CD14-positive monocyte (primary cell): ENCODE measurements around the gene WWC1. TPM values are rescaled to one million over a fixed set of nuclear protein-coding genes. Genes with fewer than 3 reads are reported as not detected.

Experiments
- DNase-seq, 3 donors: peaks; one replicate each; pipeline ENCODE4 v3.0.0-alpha.2; 2011 to 2022
- H2AFZ ChIP-seq: 2 replicates; pipeline ENCODE4 v1.6.0; 2012; ENCODE audit warnings: mild to moderate bottlenecking, low read depth, low read length, inconsistent platforms; ENCODE audit not compliant: insufficient read depth, poor library complexity, severe bottlenecking
- H3K27ac ChIP-seq, 2 donors: 1 replicate in 1 of 2; 2 replicates in 1 of 2; pipeline ENCODE4 v1.5.1; 2012 to 2013; ENCODE audit warnings: low read length in 2 of 2, control low read depth in 1 of 2, inconsistent platforms in 1 of 2, low read depth in 1 of 2, mild to moderate bottlenecking in 1 of 2
- H3K27me3 ChIP-seq, 2 donors: one replicate each; pipeline versions ENCODE4 v1.6.0 to v1.6.1; 2011 to 2013; ENCODE audit warnings: low read length in 2 of 2; ENCODE audit not compliant: control insufficient read depth in 2 of 2, insufficient read depth in 2 of 2
- H3K36me3 ChIP-seq, 2 donors: replicated peaks in 1 of 2; 1 replicate in 1 of 2; 2 replicates in 1 of 2; pipeline versions ENCODE4 v1.5.1 to v1.6.1; 2012 to 2013; ENCODE audit warnings: low read length in 2 of 2, control low read depth in 1 of 2, inconsistent platforms in 1 of 2, mild to moderate bottlenecking in 1 of 2; ENCODE audit not compliant: insufficient read depth in 2 of 2, control insufficient read depth in 1 of 2
- H3K4me1 ChIP-seq, 2 donors: 1 replicate in 1 of 2; 2 replicates in 1 of 2; pipeline versions ENCODE4 v1.5.1 to v1.6.1; 2012 to 2013; ENCODE audit warnings: low read length in 2 of 2, control low read depth in 1 of 2, inconsistent platforms in 1 of 2, mild to moderate bottlenecking in 1 of 2, moderate library complexity in 1 of 2; ENCODE audit not compliant: insufficient read depth in 2 of 2, control insufficient read depth in 1 of 2
- H3K4me2 ChIP-seq: replicated peaks from 2 replicates; pipeline ENCODE3; 2012; ENCODE audit warnings: low read length, moderate library complexity, mild to moderate bottlenecking; ENCODE audit not compliant: poor library complexity, severe bottlenecking; ENCODE audit errors: extremely low read depth
- H3K4me3 ChIP-seq, 3 experiments: fragments of 200-600 bp in 1 of 3; sonication (generic) in 1 of 3; replicated peaks in 1 of 3; 1 replicate in 2 of 3; 2 replicates in 1 of 3; pipeline ENCODE4 v1.5.1; 2011 to 2013; ENCODE audit warnings: low read length in 3 of 3, mild to moderate bottlenecking in 3 of 3, control low read depth in 2 of 3, low read depth in 2 of 3, inconsistent platforms in 1 of 3, moderate library complexity in 1 of 3
- H3K79me2 ChIP-seq: 2 replicates; pipeline ENCODE4 v1.6.0; 2012; ENCODE audit warnings: mild to moderate bottlenecking, control low read depth, inconsistent platforms, low read length, moderate library complexity; ENCODE audit not compliant: insufficient read depth
- H3K9ac ChIP-seq: 2 replicates; pipeline ENCODE4 v1.6.0; 2017; ENCODE audit warnings: low read length, mild to moderate bottlenecking; ENCODE audit not compliant: insufficient read depth, poor library complexity, severe bottlenecking
- H3K9me3 ChIP-seq, 2 donors: replicated peaks in 1 of 2; 1 replicate in 1 of 2; 2 replicates in 1 of 2; pipeline versions ENCODE4 v1.5.1 to v1.6.1; 2012 to 2013; ENCODE audit warnings: low read length in 2 of 2, control low read depth in 1 of 2; ENCODE audit not compliant: control insufficient read depth in 1 of 2, insufficient read depth in 1 of 2
- H4K20me1 ChIP-seq: 2 replicates; pipeline ENCODE4 v1.6.0; 2012; ENCODE audit warnings: mild to moderate bottlenecking, low read length, control low read depth, moderate library complexity; ENCODE audit not compliant: insufficient read depth
- H3K27ac Mint-ChIP-seq, 7 donors: one replicate each; pipeline ENCODE4 v1.8.0; 2020; ENCODE audit warnings: mild to moderate bottlenecking in 7 of 7, mixed read lengths in 7 of 7, moderate library complexity in 6 of 7, inconsistent platforms in 2 of 7
- H3K27me3 Mint-ChIP-seq, 3 donors: one replicate each; pipeline ENCODE4 v1.8.0; 2021 to 2022; ENCODE audit warnings: low read depth in 3 of 3, mild to moderate bottlenecking in 3 of 3, mixed read lengths in 3 of 3, moderate library complexity in 3 of 3, inconsistent platforms in 1 of 3
- H3K36me3 Mint-ChIP-seq, 2 donors: one replicate each; pipeline ENCODE4 v1.8.0; 2020; ENCODE audit warnings: mixed read lengths in 2 of 2, inconsistent platforms in 1 of 2, mild to moderate bottlenecking in 1 of 2
- H3K4me1 Mint-ChIP-seq: one replicate; pipeline ENCODE4 v1.8.0; 2020; ENCODE audit warnings: mild to moderate bottlenecking, mixed read lengths
- H3K4me3 Mint-ChIP-seq, 2 donors: one replicate each; pipeline ENCODE4 v1.8.0; 2020; ENCODE audit warnings: mild to moderate bottlenecking in 2 of 2, mixed read lengths in 2 of 2, moderate library complexity in 1 of 2
- H3K9me3 Mint-ChIP-seq, 7 donors: one replicate each; pipeline ENCODE4 v1.8.0; 2020 to 2022; ENCODE audit warnings: mixed read lengths in 7 of 7, mild to moderate bottlenecking in 6 of 7, moderate library complexity in 6 of 7, inconsistent platforms in 2 of 7
- WGBS: methylation state at CpG from one replicate; pipeline ENCODE4 v1.1.5; 2013; ENCODE audit warnings: missing lambda C conversion rate; ENCODE audit not compliant: insufficient coverage; 5-methylcytosine and 5-hydroxymethylcytosine counted together
- intact Hi-C, 2 donors: fragments of 100-400 bp; cut with micrococcal nuclease; formaldehyde crosslinking; loops; one replicate each; pipeline versions ENCODE4 v1.15.0 to v1.15.1; 2023
- polyA plus RNA-seq, 3 donors: library from polyadenylated mRNA; depleted of rRNA in 1 of 3; unstranded in 2 of 3; stranded (reverse) in 1 of 3; fragments of 300-500 nt in 2 of 3; fragments of >200 nt in 1 of 3; fragmentation: Illumina TruSeq in 2 of 3; gene quantifications; 1 replicate in 2 of 3; 2 replicates in 1 of 3; pipeline ENCODE4 v1.2.3, GENCODE V29; 2012 to 2021
- TF ChIP-seq, protein P1 (sequence below): fragments of 200-600 bp; IDR thresholded peaks from one replicate; pipeline ENCODE4 v1.8.0; 2022; ENCODE audit warnings: antibody characterized with exemption, mild to moderate bottlenecking

WWC1 gene
- polyA plus RNA-seq, 3 donors, result not detected

GRCh38 chr5:168463081-168463480 is 171.6 kb downstream of the WWC1 start:
- Histone ChIP-seq H3K79me2 (no peaks in the 10 kb centered on the region), H3K27ac (no peak overlapping the region), H3K4me1 (no peaks in the 10 kb centered on the region), H3K36me3 (no peaks in the 10 kb centered on the region), H3K27me3 (no peaks in the 10 kb centered on the region), H3K4me2 (no peak overlapping the region), H3K4me3 (no peak overlapping the region), H4K20me1 (no peaks in the 10 kb centered on the region), H2AFZ (no peak overlapping the region), H3K9ac (no peak overlapping the region), H3K9me3 (no peaks in the 10 kb centered on the region)
- H3K27me3 Mint-ChIP-seq, result peaks cover 0 to 3% (median 1%) of the 10 kb centered on the region in 3 donors
- H3K27ac Mint-ChIP-seq, result no peak overlapping the region
- intact Hi-C loops, result no loop called here
- TF ChIP-seq, protein P1, sequence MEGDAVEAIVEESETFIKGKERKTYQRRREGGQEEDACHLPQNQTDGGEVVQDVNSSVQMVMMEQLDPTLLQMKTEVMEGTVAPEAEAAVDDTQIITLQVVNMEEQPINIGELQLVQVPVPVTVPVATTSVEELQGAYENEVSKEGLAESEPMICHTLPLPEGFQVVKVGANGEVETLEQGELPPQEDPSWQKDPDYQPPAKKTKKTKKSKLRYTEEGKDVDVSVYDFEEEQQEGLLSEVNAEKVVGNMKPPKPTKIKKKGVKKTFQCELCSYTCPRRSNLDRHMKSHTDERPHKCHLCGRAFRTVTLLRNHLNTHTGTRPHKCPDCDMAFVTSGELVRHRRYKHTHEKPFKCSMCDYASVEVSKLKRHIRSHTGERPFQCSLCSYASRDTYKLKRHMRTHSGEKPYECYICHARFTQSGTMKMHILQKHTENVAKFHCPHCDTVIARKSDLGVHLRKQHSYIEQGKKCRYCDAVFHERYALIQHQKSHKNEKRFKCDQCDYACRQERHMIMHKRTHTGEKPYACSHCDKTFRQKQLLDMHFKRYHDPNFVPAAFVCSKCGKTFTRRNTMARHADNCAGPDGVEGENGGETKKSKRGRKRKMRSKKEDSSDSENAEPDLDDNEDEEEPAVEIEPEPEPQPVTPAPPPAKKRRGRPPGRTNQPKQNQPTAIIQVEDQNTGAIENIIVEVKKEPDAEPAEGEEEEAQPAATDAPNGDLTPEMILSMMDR, result no peak
- DNase-seq, result no peak
- H3K36me3 Mint-ChIP-seq, result no peaks in the 10 kb centered on the region
- no peak overlapping the region for H3K4me3 Mint-ChIP-seq
- WGBS, result 78% methylated on average over 1 of the region's 2 CpGs
- H3K4me1 Mint-ChIP-seq, result no peaks in the 10 kb centered on the region
- no peaks in the 10 kb centered on the region for H3K9me3 Mint-ChIP-seq

DNA sequence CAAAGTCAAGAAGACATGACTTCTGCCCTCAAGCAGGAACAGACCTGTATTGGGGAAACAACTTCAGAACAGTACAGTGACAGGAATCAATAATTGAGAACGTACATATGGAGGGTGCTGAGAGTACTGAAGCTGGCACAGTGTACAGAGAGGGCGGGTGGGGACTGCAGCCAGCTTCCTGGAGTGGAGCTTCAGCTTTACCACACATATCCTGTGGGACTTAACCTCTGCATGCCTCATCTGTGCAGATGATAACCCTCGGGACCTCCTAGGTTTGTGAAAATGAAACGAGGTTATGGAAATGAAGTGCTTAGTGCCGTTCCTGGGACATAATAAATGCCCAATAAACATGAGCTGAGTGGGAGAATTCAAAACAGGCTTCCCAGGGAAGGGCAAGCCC is 172.8 kb downstream of the WWC1 start:
- intact Hi-C loops, result no loop called here
- H3K36me3 Mint-ChIP-seq, result no peaks in the 10 kb centered on the region

More for the DNA sequence above, 172.8 kb downstream of the WWC1 start:
- no peaks in the 10 kb centered on the region for H4K20me1 ChIP-seq
- WGBS, result 93% methylated on average over 2 of the region's 5 CpGs
- H3K27me3 Mint-ChIP-seq, result peaks cover 0 to 3% (median 1%) of the 10 kb centered on the region in 3 donors
- H3K79me2 ChIP-seq, result no peaks in the 10 kb centered on the region
- no peaks in the 10 kb centered on the region for H3K4me1 Mint-ChIP-seq
- H3K4me3 Mint-ChIP-seq, result no peak overlapping the region
- no peak overlapping the region for H3K27ac Mint-ChIP-seq
- no peaks in the 10 kb centered on the region for H3K36me3 ChIP-seq
- H3K9ac ChIP-seq, result no peak overlapping the region
- no peak overlapping the region for H3K4me2 ChIP-seq
- no peaks in the 10 kb centered on the region for H3K9me3 Mint-ChIP-seq
- TF ChIP-seq, protein P1, result no peak
- H2AFZ ChIP-seq, result no peak overlapping the region
- DNase-seq, result no peak
- no peaks in the 10 kb centered on the region for H3K9me3 ChIP-seq
- no peak overlapping the region for H3K27ac ChIP-seq
- H3K27me3 ChIP-seq, result no peaks in the 10 kb centered on the region
- H3K4me1 ChIP-seq, result no peaks in the 10 kb centered on the region
- H3K4me3 ChIP-seq, result no peak overlapping the region
